ENCODE results near the gene GAD2.

The GAD2 gene

DNA sequence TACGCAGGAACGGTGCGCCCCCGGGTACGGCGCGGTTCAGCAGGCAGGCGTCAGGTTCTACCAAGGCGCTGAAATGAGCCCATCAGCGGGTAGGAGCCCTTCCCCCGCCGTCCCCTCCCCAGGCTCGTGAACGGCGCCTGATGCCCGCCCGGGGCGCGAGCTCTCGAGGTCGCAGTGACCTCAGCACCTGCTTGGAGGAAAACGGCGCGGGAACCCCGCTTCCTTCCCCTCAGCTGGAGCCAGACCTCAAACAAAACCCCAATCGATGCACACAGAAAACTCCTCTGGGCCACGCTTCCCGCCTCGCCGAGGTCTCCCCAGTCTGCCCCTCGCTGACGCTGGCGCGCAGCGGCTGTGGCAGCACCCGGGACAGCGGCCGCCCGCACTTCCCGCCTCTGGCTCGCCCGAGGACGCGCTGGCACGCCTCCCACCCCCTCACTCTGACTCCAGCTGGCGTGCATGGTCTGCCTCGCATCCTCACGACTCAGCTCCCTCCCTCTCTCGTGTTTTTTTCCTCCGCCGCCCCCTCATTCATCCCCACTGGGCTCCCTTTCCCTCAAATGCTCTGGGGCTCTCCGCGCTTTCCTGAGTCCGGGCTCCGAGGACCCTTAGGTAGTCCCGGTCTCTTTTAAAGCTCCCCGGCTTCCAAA is 514 bp upstream of the GAD2 start (continued):
- TF ChIP-seq ARNTL (CRISPR knock-in tag; IDR thresholded peaks at IDR 0.05; ENCODE audit: borderline replicate concordance, low read depth) = no peak
- no peak for TF ChIP-seq ZNF8 (CRISPR knock-in tag; IDR thresholded peaks at IDR 0.05)
- TF ChIP-seq ZFP3 (CRISPR knock-in tag; IDR thresholded peaks at IDR 0.05) = no peak
- TF ChIP-seq ISL1 (CRISPR knock-in tag; IDR thresholded peaks at IDR 0.05) = no peak
- TF ChIP-seq, protein P1, sequence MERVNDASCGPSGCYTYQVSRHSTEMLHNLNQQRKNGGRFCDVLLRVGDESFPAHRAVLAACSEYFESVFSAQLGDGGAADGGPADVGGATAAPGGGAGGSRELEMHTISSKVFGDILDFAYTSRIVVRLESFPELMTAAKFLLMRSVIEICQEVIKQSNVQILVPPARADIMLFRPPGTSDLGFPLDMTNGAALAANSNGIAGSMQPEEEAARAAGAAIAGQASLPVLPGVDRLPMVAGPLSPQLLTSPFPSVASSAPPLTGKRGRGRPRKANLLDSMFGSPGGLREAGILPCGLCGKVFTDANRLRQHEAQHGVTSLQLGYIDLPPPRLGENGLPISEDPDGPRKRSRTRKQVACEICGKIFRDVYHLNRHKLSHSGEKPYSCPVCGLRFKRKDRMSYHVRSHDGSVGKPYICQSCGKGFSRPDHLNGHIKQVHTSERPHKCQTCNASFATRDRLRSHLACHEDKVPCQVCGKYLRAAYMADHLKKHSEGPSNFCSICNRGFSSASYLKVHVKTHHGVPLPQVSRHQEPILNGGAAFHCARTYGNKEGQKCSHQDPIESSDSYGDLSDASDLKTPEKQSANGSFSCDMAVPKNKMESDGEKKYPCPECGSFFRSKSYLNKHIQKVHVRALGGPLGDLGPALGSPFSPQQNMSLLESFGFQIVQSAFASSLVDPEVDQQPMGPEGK (CRISPR knock-in tag; IDR thresholded peaks at IDR 0.05; ENCODE audit: borderline replicate concordance) = no peak
- TF ChIP-seq ZC3H10 (CRISPR knock-in tag; IDR thresholded peaks at IDR 0.05) = no peak

DNA sequence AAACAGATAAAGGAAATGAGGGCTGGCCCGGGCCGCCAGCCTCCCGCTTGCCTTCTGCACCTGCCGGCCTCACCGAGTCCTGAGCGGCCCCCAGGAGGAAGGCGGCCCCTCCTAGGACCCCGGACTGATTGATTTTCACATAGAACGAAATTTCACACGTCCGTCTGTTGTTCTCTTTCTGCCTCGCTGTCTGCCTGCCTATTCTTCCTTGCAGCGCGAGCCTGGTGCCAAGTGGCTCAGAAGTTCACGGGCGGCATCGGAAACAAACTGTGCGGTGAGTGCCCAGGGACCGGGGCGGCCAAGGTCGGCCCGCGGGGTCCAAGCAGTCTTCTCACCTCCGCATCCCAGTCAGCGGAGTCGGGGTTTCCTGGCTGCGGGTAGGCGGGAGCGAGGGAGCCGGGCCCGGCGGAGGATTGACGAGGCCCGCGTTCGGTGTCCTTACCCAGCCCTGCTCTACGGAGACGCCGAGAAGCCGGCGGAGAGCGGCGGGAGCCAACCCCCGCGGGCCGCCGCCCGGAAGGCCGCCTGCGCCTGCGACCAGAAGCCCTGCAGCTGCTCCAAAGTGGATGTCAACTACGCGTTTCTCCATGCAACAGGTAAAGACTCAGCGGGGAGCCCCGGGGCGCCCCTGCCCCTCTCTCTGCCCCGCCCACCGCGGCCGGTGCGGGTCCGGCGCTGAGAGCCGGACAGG is 967 bp downstream of the GAD2 start:
- no peak for TF ChIP-seq BACH2 (CRISPR knock-in tag; IDR thresholded peaks at IDR 0.05; ENCODE audit: borderline replicate concordance)
- TF ChIP-seq, protein P2, sequence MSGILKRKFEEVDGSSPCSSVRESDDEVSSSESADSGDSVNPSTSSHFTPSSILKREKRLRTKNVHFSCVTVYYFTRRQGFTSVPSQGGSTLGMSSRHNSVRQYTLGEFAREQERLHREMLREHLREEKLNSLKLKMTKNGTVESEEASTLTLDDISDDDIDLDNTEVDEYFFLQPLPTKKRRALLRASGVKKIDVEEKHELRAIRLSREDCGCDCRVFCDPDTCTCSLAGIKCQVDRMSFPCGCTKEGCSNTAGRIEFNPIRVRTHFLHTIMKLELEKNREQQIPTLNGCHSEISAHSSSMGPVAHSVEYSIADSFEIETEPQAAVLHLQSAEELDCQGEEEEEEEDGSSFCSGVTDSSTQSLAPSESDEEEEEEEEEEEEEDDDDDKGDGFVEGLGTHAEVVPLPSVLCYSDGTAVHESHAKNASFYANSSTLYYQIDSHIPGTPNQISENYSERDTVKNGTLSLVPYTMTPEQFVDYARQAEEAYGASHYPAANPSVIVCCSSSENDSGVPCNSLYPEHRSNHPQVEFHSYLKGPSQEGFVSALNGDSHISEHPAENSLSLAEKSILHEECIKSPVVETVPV (CRISPR knock-in tag; IDR thresholded peaks at IDR 0.05) = no peak
- peak; percentile 47 for ATAC-seq

DNA sequence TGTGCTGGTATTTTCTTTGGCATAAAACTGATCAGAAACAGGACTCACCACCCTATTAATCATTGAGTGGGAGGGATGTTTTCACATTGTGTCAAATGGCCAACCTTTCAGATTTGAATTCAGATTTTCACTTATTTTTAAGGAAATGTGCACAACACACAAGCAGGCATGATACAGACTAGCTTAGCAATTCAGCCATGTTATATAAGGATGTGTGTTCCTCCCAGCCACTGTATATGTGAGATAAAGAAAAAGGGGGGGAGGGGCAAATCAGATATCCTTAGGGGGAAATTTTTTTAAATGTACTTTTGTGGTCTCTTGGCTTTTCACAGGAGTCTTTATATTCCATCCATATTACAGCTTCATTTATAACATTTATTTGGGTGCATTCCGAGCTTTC is 3.1 kb downstream of the GAD2 start:
- no peak for ATAC-seq
- TF ChIP-seq TOX (CRISPR knock-in tag; IDR thresholded peaks at IDR 0.05; ENCODE audit: borderline replicate concordance) = no peak
- TF ChIP-seq CSDC2 (CRISPR knock-in tag; IDR thresholded peaks at IDR 0.05) = no peak
- no peak for TF ChIP-seq ZNF565 (CRISPR knock-in tag; conservative IDR thresholded peaks at IDR 0.05; ENCODE audit: low read depth)
- TF ChIP-seq ISL1 (CRISPR knock-in tag; IDR thresholded peaks at IDR 0.05) = no peak
- no peak for TF ChIP-seq BACH2 (CRISPR knock-in tag; IDR thresholded peaks at IDR 0.05; ENCODE audit: borderline replicate concordance)
- no peak for TF ChIP-seq OSR1 (CRISPR knock-in tag; IDR thresholded peaks at IDR 0.05)
- TF ChIP-seq SNAI2 (CRISPR knock-in tag; IDR thresholded peaks at IDR 0.05) = no peak
- TF ChIP-seq, protein P2 (CRISPR knock-in tag; IDR thresholded peaks at IDR 0.05) = no peak

DNA sequence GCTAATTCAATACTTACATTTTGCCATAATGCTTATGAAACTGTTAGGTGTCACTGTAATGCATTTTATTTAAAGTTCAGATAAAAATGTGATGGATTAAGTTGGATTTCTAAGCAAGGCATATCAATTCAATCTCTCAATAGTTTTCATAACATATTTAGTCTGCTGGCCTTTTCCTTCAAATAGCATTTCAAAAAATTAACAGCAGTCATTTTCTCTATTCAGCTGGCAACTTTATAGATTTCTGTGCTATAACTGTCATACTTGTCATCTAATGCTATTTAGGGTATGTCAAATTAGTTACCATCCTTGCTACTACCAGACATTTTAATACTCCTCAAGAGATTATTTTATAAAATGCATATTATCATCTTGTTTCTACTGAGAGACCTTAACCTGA is 4.3 kb downstream of the GAD2 start:
- ATAC-seq = no peak
- TF ChIP-seq ZC3H10 (CRISPR knock-in tag; IDR thresholded peaks at IDR 0.05) (no peak), RARB (CRISPR knock-in tag; IDR thresholded peaks at IDR 0.05) (no peak), CSDC2 (CRISPR knock-in tag; IDR thresholded peaks at IDR 0.05) (no peak), ESRRG (CRISPR knock-in tag; IDR thresholded peaks at IDR 0.05) (no peak), ZFP30 (CRISPR knock-in tag; IDR thresholded peaks at IDR 0.05) (no peak), OSR1 (CRISPR knock-in tag; IDR thresholded peaks at IDR 0.05) (no peak), BACH2 (CRISPR knock-in tag; IDR thresholded peaks at IDR 0.05; ENCODE audit: borderline replicate concordance) (no peak), ZFP3 (CRISPR knock-in tag; IDR thresholded peaks at IDR 0.05) (no peak), ZNF70 (CRISPR knock-in tag; IDR thresholded peaks at IDR 0.05) (no peak), ZNF8 (CRISPR knock-in tag; IDR thresholded peaks at IDR 0.05) (no peak)
- TF ChIP-seq, protein P1 (CRISPR knock-in tag; IDR thresholded peaks at IDR 0.05; ENCODE audit: borderline replicate concordance) = no peak
- TF ChIP-seq, protein P2 (CRISPR knock-in tag; IDR thresholded peaks at IDR 0.05) = no peak
- TF ChIP-seq, protein P3, sequence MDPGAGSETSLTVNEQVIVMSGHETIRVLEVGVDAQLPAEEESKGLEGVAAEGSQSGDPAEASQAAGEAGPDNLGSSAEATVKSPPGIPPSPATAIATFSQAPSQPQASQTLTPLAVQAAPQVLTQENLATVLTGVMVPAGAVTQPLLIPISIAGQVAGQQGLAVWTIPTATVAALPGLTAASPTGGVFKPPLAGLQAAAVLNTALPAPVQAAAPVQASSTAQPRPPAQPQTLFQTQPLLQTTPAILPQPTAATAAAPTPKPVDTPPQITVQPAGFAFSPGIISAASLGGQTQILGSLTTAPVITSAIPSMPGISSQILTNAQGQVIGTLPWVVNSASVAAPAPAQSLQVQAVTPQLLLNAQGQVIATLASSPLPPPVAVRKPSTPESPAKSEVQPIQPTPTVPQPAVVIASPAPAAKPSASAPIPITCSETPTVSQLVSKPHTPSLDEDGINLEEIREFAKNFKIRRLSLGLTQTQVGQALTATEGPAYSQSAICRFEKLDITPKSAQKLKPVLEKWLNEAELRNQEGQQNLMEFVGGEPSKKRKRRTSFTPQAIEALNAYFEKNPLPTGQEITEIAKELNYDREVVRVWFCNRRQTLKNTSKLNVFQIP (CRISPR knock-in tag; IDR thresholded peaks at IDR 0.05; ENCODE audit: borderline replicate concordance, low read depth) = no peak
- TF ChIP-seq, protein P4, sequence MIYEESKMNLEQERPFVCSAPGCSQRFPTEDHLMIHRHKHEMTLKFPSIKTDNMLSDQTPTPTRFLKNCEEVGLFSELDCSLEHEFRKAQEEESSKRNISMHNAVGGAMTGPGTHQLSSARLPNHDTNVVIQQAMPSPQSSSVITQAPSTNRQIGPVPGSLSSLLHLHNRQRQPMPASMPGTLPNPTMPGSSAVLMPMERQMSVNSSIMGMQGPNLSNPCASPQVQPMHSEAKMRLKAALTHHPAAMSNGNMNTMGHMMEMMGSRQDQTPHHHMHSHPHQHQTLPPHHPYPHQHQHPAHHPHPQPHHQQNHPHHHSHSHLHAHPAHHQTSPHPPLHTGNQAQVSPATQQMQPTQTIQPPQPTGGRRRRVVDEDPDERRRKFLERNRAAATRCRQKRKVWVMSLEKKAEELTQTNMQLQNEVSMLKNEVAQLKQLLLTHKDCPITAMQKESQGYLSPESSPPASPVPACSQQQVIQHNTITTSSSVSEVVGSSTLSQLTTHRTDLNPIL (CRISPR knock-in tag; IDR thresholded peaks at IDR 0.05; ENCODE audit: low read depth) = no peak
- TF ChIP-seq, protein P5, sequence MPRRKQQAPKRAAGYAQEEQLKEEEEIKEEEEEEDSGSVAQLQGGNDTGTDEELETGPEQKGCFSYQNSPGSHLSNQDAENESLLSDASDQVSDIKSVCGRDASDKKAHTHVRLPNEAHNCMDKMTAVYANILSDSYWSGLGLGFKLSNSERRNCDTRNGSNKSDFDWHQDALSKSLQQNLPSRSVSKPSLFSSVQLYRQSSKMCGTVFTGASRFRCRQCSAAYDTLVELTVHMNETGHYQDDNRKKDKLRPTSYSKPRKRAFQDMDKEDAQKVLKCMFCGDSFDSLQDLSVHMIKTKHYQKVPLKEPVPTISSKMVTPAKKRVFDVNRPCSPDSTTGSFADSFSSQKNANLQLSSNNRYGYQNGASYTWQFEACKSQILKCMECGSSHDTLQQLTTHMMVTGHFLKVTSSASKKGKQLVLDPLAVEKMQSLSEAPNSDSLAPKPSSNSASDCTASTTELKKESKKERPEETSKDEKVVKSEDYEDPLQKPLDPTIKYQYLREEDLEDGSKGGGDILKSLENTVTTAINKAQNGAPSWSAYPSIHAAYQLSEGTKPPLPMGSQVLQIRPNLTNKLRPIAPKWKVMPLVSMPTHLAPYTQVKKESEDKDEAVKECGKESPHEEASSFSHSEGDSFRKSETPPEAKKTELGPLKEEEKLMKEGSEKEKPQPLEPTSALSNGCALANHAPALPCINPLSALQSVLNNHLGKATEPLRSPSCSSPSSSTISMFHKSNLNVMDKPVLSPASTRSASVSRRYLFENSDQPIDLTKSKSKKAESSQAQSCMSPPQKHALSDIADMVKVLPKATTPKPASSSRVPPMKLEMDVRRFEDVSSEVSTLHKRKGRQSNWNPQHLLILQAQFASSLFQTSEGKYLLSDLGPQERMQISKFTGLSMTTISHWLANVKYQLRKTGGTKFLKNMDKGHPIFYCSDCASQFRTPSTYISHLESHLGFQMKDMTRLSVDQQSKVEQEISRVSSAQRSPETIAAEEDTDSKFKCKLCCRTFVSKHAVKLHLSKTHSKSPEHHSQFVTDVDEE (CRISPR knock-in tag; IDR thresholded peaks at IDR 0.05) = no peak

All from SK-N-SH treated with all-trans-retinoic acid at 6 μM for 48 hours (cell line).